SK-N-SH (cell line): ENCODE results near the gene CCNG1. TPM values are rescaled to one million over a fixed set of nuclear protein-coding genes. Genes with fewer than 3 reads are reported as not detected.

Experiments
- CTCF ChIA-PET: fragments of 300-600, 350-600 bp; formaldehyde crosslinking; extraction: SDS; loops from one replicate; lab custom pipeline; 2021; lab: Yijun Ruan, JAX
- POLR2A ChIA-PET: fragments of 350-600 bp; sonication (Branson Sonifier 250); formaldehyde crosslinking; extraction: SDS; loops from one replicate; lab custom pipeline; 2020; ENCODE audit warnings: antibody characterized with exemption, inconsistent platforms; lab: Yijun Ruan, JAX
- DNase-seq: peaks from one replicate; pipeline ENCODE4 v3.0.0; 2012
- H2AFZ ChIP-seq: fragments of 200-600 bp; sonication (generic); 2 replicates; pipeline ENCODE4 v1.8.1; 2016; ENCODE audit warnings: antibody characterized with exemption, mild to moderate bottlenecking, low read depth
- H3F3A ChIP-seq: fragments of 200-600 bp; sonication (generic); replicated peaks from 2 replicates; pipeline ENCODE3; 2016; ENCODE audit warnings: antibody characterized with exemption, mild to moderate bottlenecking; ENCODE audit not compliant: insufficient read depth
- H3K27ac ChIP-seq, 2 experiments: fragments of 200-500 bp in 1 of 2; fragments of 200-600 bp in 1 of 2; sonication (Bioruptor generic) in 1 of 2; sonication (generic), shearing (Covaris generic) in 1 of 2; 2 replicates each; pipeline versions ENCODE4 v1.5.1 to v1.6.1; 2014 to 2016; ENCODE audit warnings: low read depth in 2 of 2, inconsistent platforms in 1 of 2, low read length in 1 of 2, mild to moderate bottlenecking in 1 of 2, mixed read lengths in 1 of 2
- H3K27me3 ChIP-seq: fragments of 200-600 bp; sonication (generic), shearing (Covaris generic); 2 replicates; pipeline ENCODE4 v1.6.1; 2016; ENCODE audit warnings: mixed run types; ENCODE audit not compliant: insufficient read depth
- H3K36me3 ChIP-seq, 2 experiments: fragments of 200-500 bp in 1 of 2; fragments of 200-600 bp in 1 of 2; sonication (Bioruptor generic) in 1 of 2; sonication (generic) in 1 of 2; replicated peaks in 1 of 2; 2 replicates each; pipeline versions ENCODE3 to v1.5.1; 2014 to 2016; ENCODE audit warnings: low read length in 1 of 2, mild to moderate bottlenecking in 1 of 2; ENCODE audit not compliant: insufficient read depth in 2 of 2, control insufficient read depth in 1 of 2
- H3K4me1 ChIP-seq, 2 experiments: fragments of 200-500 bp in 1 of 2; fragments of 200-600 bp in 1 of 2; sonication (Bioruptor generic) in 1 of 2; sonication (generic), shearing (Covaris generic) in 1 of 2; 2 replicates each; pipeline versions ENCODE4 v1.5.1 to v1.6.1; 2014 to 2016; ENCODE audit warnings: low read depth in 1 of 2, low read length in 1 of 2, mixed run types in 1 of 2; ENCODE audit not compliant: insufficient read depth in 2 of 2, control insufficient read depth in 1 of 2
- H3K4me2 ChIP-seq: fragments of 200-600 bp; sonication (generic), shearing (Covaris generic); 2 replicates; pipeline ENCODE4 v1.6.1; 2017; ENCODE audit warnings: mixed run types
- H3K4me3 ChIP-seq, 2 experiments: fragments of 200-500 bp in 1 of 2; fragments of 200-600 bp in 1 of 2; sonication (Bioruptor generic) in 1 of 2; sonication (generic), shearing (Covaris generic) in 1 of 2; 2 replicates each; pipeline versions ENCODE4 v1.5.1 to v1.8.1; 2014 to 2016; ENCODE audit warnings: low read depth in 2 of 2, inconsistent platforms in 1 of 2, low read length in 1 of 2, mild to moderate bottlenecking in 1 of 2, mixed read lengths in 1 of 2, moderate library complexity in 1 of 2
- H3K79me2 ChIP-seq: fragments of 200-600 bp; sonication (generic); 2 replicates; pipeline ENCODE4 v1.8.1; 2017; ENCODE audit warnings: mild to moderate bottlenecking; ENCODE audit not compliant: insufficient read depth
- H3K9ac ChIP-seq: fragments of 200-600 bp; sonication (generic); 2 replicates; pipeline ENCODE4 v1.6.1; 2017; ENCODE audit warnings: mixed run types
- H3K9me2 ChIP-seq: fragments of 200-600 bp; sonication (generic); 2 replicates; pipeline ENCODE4 v1.6.1; 2017; ENCODE audit warnings: mixed run types
- H3K9me3 ChIP-seq: fragments of 200-600 bp; sonication (generic); 2 replicates; pipeline ENCODE4 v1.6.1; 2017; ENCODE audit warnings: mixed run types, mild to moderate bottlenecking, moderate library complexity
- H4K20me1 ChIP-seq: fragments of 200-600 bp; sonication (generic); 2 replicates; pipeline ENCODE4 v1.6.1; 2017; ENCODE audit warnings: mild to moderate bottlenecking, mixed run types; ENCODE audit not compliant: insufficient read depth
- CHD2 ChIP-seq: fragments of 150-350 bp; IDR thresholded peaks from 2 replicates; pipeline ENCODE4 v1.6.1; 2018; ENCODE audit warnings: low read length; ENCODE audit not compliant: partially characterized antibody
- ELF1 ChIP-seq: IDR thresholded peaks from 2 replicates; pipeline ENCODE4 v1.4.0; 2012
- GABPA ChIP-seq: IDR thresholded peaks from 2 replicates; pipeline ENCODE4 v1.4.0; 2012; ENCODE audit warnings: low read depth, mild to moderate bottlenecking
- JUND ChIP-seq: IDR thresholded peaks from 2 replicates; pipeline ENCODE4 v1.4.0; 2012
- MXI1 ChIP-seq: IDR thresholded peaks from 2 replicates; pipeline ENCODE4 v1.6.1; 2012; ENCODE audit warnings: mild to moderate bottlenecking, low read depth, low read length, improper control_type of control experiment
- NFIC ChIP-seq: IDR thresholded peaks from 2 replicates; pipeline ENCODE4 v1.4.0; 2012; ENCODE audit warnings: borderline replicate concordance
- RAD21 ChIP-seq: IDR thresholded peaks from 2 replicates; pipeline ENCODE4 v1.6.1; 2012; ENCODE audit warnings: mild to moderate bottlenecking, low read length
- RFX5 ChIP-seq: IDR thresholded peaks from 2 replicates; pipeline ENCODE4 v1.6.1; 2012; ENCODE audit warnings: mild to moderate bottlenecking, improper control_type of control experiment, low read length
- SMC3 ChIP-seq: IDR thresholded peaks from 2 replicates; pipeline ENCODE4 v1.6.1; 2012; ENCODE audit warnings: low read depth, low read length, improper control_type of control experiment
- TCF12 ChIP-seq: IDR thresholded peaks from 2 replicates; pipeline ENCODE4 v1.4.0; 2012
- WGBS: methylation state at CpG from one replicate; pipeline ENCODE4 v1.1.6; 2017; ENCODE audit warnings: low lambda C conversion rate; 5-methylcytosine and 5-hydroxymethylcytosine counted together
- polyA plus RNA-seq, 3 experiments: library from polyadenylated mRNA; depleted of rRNA; stranded (reverse); fragments of >200 nt; gene quantifications; 2 replicates each; pipeline ENCODE4 v1.2.3, GENCODE V29; 2012
- TF ChIP-seq, protein P1 (sequence below): fragments of 200-600 bp; sonication (generic); IDR thresholded peaks from 2 replicates; pipeline ENCODE4 v1.6.1; 2017; ENCODE audit warnings: antibody characterized with exemption, mild to moderate bottlenecking, moderate library complexity
- TF ChIP-seq, protein P2 (sequence below): fragments of 150-350 bp; IDR thresholded peaks from 2 replicates; pipeline ENCODE4 v1.6.1; 2017; ENCODE audit warnings: antibody characterized with exemption, low read length, low read depth, borderline replicate concordance
- TF ChIP-seq, protein P3 (sequence below): IDR thresholded peaks from 2 replicates; pipeline ENCODE4 v1.6.1; 2012; ENCODE audit warnings: mild to moderate bottlenecking, low read depth, low read length, moderate library complexity
- TF ChIP-seq, protein P4 (sequence below): IDR thresholded peaks from 2 replicates; pipeline ENCODE4 v1.4.0; 2012; ENCODE audit warnings: low read depth, borderline replicate concordance
- TF ChIP-seq, protein P5 (sequence below): IDR thresholded peaks from 2 replicates; pipeline ENCODE4; 2012

The CCNG1 gene
- polyA plus RNA-seq, 1 of the 3 experiments (the other 2 are of a cell fraction) = 49.0 TPM

DNA sequence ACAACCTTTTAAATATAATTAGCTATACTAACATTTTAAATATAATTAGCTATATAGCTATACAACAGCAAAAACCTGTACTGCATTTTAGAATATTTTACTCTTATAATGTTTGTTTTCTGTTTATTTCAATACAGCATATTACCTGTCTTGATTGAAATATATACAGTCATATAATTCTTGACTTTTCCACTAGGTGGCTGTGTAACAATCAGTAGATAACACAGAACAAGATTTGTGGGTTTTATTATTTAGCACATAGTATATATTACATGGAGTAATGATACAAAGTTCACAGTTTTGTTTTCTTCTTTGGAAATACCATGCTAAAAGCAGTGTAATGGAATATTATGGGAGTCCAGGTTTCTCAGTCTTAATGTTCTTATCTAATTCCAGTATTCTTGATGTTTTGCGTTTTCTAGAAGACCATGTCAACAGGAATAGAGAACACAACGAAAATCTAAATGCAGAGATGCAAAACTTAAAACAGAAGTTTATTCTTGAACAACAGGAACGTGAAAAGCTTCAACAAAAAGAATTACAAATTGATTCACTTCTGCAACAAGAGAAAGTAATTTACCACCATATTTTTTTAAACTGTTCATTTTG, 36.3 kb downstream of the CCNG1 start:
- Histone ChIP-seq H3K9ac (no peak overlapping the region), H3K27ac (no peak overlapping the region), H2AFZ (no peak overlapping the region), H3K36me3 (peaks cover 11 to 51% of the 10 kb centered on the region in 2 experiments), H3K27me3 (no peaks in the 10 kb centered on the region), H3K79me2 (no peaks in the 10 kb centered on the region), H3F3A (peaks cover 18% of the 10 kb centered on the region), H3K9me2 (no peaks in the 10 kb centered on the region), H4K20me1 (no peaks in the 10 kb centered on the region), H3K4me1 (peaks cover 0 to 7% of the 10 kb centered on the region in 2 experiments; a peak in 3 of 4 replicates), H3K4me2 (no peak overlapping the region), H3K9me3 (no peaks in the 10 kb centered on the region), H3K4me3 (no peak overlapping the region)
- WGBS = 91% methylated on average over 3 of the region's 3 CpGs
- TF ChIP-seq SMC3 = peak; percentile 9; the same call in 1 of the 2 replicates
- TF ChIP-seq, protein P1, sequence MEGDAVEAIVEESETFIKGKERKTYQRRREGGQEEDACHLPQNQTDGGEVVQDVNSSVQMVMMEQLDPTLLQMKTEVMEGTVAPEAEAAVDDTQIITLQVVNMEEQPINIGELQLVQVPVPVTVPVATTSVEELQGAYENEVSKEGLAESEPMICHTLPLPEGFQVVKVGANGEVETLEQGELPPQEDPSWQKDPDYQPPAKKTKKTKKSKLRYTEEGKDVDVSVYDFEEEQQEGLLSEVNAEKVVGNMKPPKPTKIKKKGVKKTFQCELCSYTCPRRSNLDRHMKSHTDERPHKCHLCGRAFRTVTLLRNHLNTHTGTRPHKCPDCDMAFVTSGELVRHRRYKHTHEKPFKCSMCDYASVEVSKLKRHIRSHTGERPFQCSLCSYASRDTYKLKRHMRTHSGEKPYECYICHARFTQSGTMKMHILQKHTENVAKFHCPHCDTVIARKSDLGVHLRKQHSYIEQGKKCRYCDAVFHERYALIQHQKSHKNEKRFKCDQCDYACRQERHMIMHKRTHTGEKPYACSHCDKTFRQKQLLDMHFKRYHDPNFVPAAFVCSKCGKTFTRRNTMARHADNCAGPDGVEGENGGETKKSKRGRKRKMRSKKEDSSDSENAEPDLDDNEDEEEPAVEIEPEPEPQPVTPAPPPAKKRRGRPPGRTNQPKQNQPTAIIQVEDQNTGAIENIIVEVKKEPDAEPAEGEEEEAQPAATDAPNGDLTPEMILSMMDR = peak; percentile 64
- TF ChIP-seq, protein P2, sequence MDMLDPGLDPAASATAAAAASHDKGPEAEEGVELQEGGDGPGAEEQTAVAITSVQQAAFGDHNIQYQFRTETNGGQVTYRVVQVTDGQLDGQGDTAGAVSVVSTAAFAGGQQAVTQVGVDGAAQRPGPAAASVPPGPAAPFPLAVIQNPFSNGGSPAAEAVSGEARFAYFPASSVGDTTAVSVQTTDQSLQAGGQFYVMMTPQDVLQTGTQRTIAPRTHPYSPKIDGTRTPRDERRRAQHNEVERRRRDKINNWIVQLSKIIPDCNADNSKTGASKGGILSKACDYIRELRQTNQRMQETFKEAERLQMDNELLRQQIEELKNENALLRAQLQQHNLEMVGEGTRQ = no peak
- TF ChIP-seq GABPA = no peak
- TF ChIP-seq RAD21 = peak; percentile 50
- no peak for TF ChIP-seq JUND
- no peak for TF ChIP-seq NFIC
- ChIA-PET POLR2A (no interaction called here), CTCF (interaction anchor here (0.9 to 3.1 kb wide), 16 partner anchors 8 to 91 kb away, joined by 3 to 17 read pairs (median 4); partner anchors contain the start of gene MAT2B)
- no peak for DNase-seq

DNA sequence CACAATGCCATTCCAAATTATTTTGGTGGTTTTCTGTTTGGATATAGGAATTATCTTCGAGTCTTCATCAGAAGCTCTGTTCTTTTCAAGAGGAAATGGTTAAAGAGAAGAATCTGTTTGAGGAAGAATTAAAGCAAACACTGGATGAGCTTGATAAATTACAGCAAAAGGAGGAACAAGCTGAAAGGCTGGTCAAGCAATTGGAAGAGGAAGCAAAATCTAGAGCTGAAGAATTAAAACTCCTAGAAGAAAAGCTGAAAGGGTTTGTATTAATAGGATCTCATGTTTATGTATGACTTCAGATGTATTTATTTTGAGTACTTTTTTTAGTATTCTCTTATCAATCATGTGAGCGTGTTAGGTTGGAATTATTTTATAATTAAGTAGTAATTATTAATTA, 38.0 kb downstream of the CCNG1 start:
- WGBS = 91% methylated on average over 2 of the region's 2 CpGs
- CTCF ChIA-PET = interaction anchor here (0.6 to 3.1 kb wide), 4 partner anchors 8 to 91 kb away, joined by 3 to 9 read pairs (median 4); no protein-coding TSS in a partner anchor
- no peak overlapping the region for H3K9ac ChIP-seq
- H3K4me3 ChIP-seq = no peak overlapping the region
- DNase-seq = no peak
- H3K79me2 ChIP-seq = no peaks in the 10 kb centered on the region
- no peaks in the 10 kb centered on the region for H3K27me3 ChIP-seq
- H2AFZ ChIP-seq = no peak overlapping the region; the same call in 1 of the 2 replicates
- H3K27ac ChIP-seq = no peak overlapping the region
- peaks cover 25 to 54% of the 10 kb centered on the region in 2 experiments for H3K36me3 ChIP-seq
- no peak overlapping the region for H3K4me2 ChIP-seq
- H3F3A ChIP-seq = peaks cover 25% of the 10 kb centered on the region
- H3K4me1 ChIP-seq = peaks cover 2 to 11% of the 10 kb centered on the region in 2 experiments
- no peaks in the 10 kb centered on the region for H4K20me1 ChIP-seq
- POLR2A ChIA-PET = no interaction called here
- H3K9me3 ChIP-seq = no peaks in the 10 kb centered on the region
- no peaks in the 10 kb centered on the region for H3K9me2 ChIP-seq
- TF ChIP-seq, protein P3, sequence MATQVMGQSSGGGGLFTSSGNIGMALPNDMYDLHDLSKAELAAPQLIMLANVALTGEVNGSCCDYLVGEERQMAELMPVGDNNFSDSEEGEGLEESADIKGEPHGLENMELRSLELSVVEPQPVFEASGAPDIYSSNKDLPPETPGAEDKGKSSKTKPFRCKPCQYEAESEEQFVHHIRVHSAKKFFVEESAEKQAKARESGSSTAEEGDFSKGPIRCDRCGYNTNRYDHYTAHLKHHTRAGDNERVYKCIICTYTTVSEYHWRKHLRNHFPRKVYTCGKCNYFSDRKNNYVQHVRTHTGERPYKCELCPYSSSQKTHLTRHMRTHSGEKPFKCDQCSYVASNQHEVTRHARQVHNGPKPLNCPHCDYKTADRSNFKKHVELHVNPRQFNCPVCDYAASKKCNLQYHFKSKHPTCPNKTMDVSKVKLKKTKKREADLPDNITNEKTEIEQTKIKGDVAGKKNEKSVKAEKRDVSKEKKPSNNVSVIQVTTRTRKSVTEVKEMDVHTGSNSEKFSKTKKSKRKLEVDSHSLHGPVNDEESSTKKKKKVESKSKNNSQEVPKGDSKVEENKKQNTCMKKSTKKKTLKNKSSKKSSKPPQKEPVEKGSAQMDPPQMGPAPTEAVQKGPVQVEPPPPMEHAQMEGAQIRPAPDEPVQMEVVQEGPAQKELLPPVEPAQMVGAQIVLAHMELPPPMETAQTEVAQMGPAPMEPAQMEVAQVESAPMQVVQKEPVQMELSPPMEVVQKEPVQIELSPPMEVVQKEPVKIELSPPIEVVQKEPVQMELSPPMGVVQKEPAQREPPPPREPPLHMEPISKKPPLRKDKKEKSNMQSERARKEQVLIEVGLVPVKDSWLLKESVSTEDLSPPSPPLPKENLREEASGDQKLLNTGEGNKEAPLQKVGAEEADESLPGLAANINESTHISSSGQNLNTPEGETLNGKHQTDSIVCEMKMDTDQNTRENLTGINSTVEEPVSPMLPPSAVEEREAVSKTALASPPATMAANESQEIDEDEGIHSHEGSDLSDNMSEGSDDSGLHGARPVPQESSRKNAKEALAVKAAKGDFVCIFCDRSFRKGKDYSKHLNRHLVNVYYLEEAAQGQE = no peak
- TF ChIP-seq ELF1 (no peak), RFX5 (no peak), TCF12 (no peak), CHD2 (no peak), RAD21 (no peak), MXI1 (no peak)
- TF ChIP-seq, protein P1 = no peak
- TF ChIP-seq, protein P4, sequence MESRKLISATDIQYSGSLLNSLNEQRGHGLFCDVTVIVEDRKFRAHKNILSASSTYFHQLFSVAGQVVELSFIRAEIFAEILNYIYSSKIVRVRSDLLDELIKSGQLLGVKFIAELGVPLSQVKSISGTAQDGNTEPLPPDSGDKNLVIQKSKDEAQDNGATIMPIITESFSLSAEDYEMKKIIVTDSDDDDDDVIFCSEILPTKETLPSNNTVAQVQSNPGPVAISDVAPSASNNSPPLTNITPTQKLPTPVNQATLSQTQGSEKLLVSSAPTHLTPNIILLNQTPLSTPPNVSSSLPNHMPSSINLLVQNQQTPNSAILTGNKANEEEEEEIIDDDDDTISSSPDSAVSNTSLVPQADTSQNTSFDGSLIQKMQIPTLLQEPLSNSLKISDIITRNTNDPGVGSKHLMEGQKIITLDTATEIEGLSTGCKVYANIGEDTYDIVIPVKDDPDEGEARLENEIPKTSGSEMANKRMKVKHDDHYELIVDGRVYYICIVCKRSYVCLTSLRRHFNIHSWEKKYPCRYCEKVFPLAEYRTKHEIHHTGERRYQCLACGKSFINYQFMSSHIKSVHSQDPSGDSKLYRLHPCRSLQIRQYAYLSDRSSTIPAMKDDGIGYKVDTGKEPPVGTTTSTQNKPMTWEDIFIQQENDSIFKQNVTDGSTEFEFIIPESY = no peak
- TF ChIP-seq, protein P5, sequence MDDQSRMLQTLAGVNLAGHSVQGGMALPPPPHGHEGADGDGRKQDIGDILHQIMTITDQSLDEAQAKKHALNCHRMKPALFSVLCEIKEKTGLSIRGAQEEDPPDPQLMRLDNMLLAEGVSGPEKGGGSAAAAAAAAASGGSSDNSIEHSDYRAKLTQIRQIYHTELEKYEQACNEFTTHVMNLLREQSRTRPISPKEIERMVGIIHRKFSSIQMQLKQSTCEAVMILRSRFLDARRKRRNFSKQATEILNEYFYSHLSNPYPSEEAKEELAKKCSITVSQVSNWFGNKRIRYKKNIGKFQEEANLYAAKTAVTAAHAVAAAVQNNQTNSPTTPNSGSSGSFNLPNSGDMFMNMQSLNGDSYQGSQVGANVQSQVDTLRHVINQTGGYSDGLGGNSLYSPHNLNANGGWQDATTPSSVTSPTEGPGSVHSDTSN = no peak
